ENCODE measurements around the gene KIF26B.

KIF26B gene

GRCh38 chr1:245641384-245641783 lies 486.6 kb downstream of the KIF26B start:
- H3K27ac ChIP-seq (ENCODE audit: low read length): no peak overlapping the region
- no peak overlapping the region for H3K4me3 ChIP-seq (ENCODE audit: low read depth in 1 of 2, low read length in 2 of 2)
- H3K9ac ChIP-seq (ENCODE audit: low read depth, low read length): no peak overlapping the region
- no peak overlapping the region for H3K4me2 ChIP-seq (ENCODE audit: insufficient read depth, low read length)
- DNase-seq (no peak), ATAC-seq (ENCODE audit: insufficient read depth, low read depth) (no peak)
- no peaks in the 10 kb centered on the region for H3K27me3 ChIP-seq (ENCODE audit: insufficient read depth, low read length, poor library complexity)
- H3K79me2 ChIP-seq (ENCODE audit: insufficient read depth, low read length): no peaks in the 10 kb centered on the region
- TF ChIP-seq CTCF (IDR thresholded peaks at IDR 0.05; ENCODE audit: borderline replicate concordance, extremely low read depth, low read length, poor library complexity, severe bottlenecking) (no peak), EZH2 (IDR thresholded peaks at IDR 0.05; ENCODE audit: borderline replicate concordance, low read depth, low read length, severe bottlenecking) (no peak)
- H2AFZ ChIP-seq (ENCODE audit: low read depth, low read length): no peak overlapping the region
- H3K36me3 ChIP-seq (ENCODE audit: insufficient read depth, low read length): no peaks in the 10 kb centered on the region
- H3K9me3 ChIP-seq (ENCODE audit: insufficient read depth, low read length, severe bottlenecking): peaks cover 16% of the 10 kb centered on the region
- no peaks in the 10 kb centered on the region for H3K4me1 ChIP-seq (ENCODE audit: insufficient read depth, low read length)
- H4K20me1 ChIP-seq (ENCODE audit: insufficient read depth, low read length): no peaks in the 10 kb centered on the region

GRCh38 chr1:245645406-245645805 lies 490.6 kb downstream of the KIF26B start:
- no peak overlapping the region for H3K4me3 ChIP-seq (ENCODE audit: low read depth in 1 of 2, low read length in 2 of 2)
- H2AFZ ChIP-seq (ENCODE audit: low read depth, low read length): no peak overlapping the region
- H3K27ac ChIP-seq (ENCODE audit: low read length): no peak overlapping the region
- ATAC-seq (ENCODE audit: insufficient read depth, low read depth): no peak
- H3K9ac ChIP-seq (ENCODE audit: low read depth, low read length): no peak overlapping the region
- H3K9me3 ChIP-seq (ENCODE audit: insufficient read depth, low read length, severe bottlenecking): peaks cover 13% of the 10 kb centered on the region
- TF ChIP-seq EZH2 (IDR thresholded peaks at IDR 0.05; ENCODE audit: borderline replicate concordance, low read depth, low read length, severe bottlenecking): no peak
- no peak for TF ChIP-seq CTCF (IDR thresholded peaks at IDR 0.05; ENCODE audit: borderline replicate concordance, extremely low read depth, low read length, poor library complexity, severe bottlenecking)
- no peak for DNase-seq
- no peaks in the 10 kb centered on the region for H3K79me2 ChIP-seq (ENCODE audit: insufficient read depth, low read length)
- H3K36me3 ChIP-seq (ENCODE audit: insufficient read depth, low read length): no peaks in the 10 kb centered on the region
- no peaks in the 10 kb centered on the region for H4K20me1 ChIP-seq (ENCODE audit: insufficient read depth, low read length)
- H3K4me2 ChIP-seq (ENCODE audit: insufficient read depth, low read length): no peak overlapping the region
- H3K4me1 ChIP-seq (ENCODE audit: insufficient read depth, low read length): no peaks in the 10 kb centered on the region
- peaks cover 4% of the 10 kb centered on the region for H3K27me3 ChIP-seq (ENCODE audit: insufficient read depth, low read length, poor library complexity)

- H3K4me2 ChIP-seq (ENCODE audit: insufficient read depth, low read length): no peak overlapping the region
- no peaks in the 10 kb centered on the region for H3K36me3 ChIP-seq (ENCODE audit: insufficient read depth, low read length)
- H3K9me3 ChIP-seq (ENCODE audit: insufficient read depth, low read length, severe bottlenecking): peaks cover 11% of the 10 kb centered on the region
- no peaks in the 10 kb centered on the region for H3K79me2 ChIP-seq (ENCODE audit: insufficient read depth, low read length)
- H3K9ac ChIP-seq (ENCODE audit: low read depth, low read length): no peak overlapping the region
- no peak overlapping the region for H3K4me3 ChIP-seq (ENCODE audit: low read depth in 1 of 2, low read length in 2 of 2)
- peaks cover 4% of the 10 kb centered on the region for H3K27me3 ChIP-seq (ENCODE audit: insufficient read depth, low read length, poor library complexity)
- TF ChIP-seq CTCF (IDR thresholded peaks at IDR 0.05; ENCODE audit: borderline replicate concordance, extremely low read depth, low read length, poor library complexity, severe bottlenecking) (no peak), EZH2 (IDR thresholded peaks at IDR 0.05; ENCODE audit: borderline replicate concordance, low read depth, low read length, severe bottlenecking) (no peak)
- H3K4me1 ChIP-seq (ENCODE audit: insufficient read depth, low read length): no peaks in the 10 kb centered on the region
- no peak overlapping the region for H3K27ac ChIP-seq (ENCODE audit: low read length)
- ATAC-seq (ENCODE audit: insufficient read depth, low read depth) (no peak), DNase-seq (no peak)
- H2AFZ ChIP-seq (ENCODE audit: low read depth, low read length): no peak overlapping the region
- H4K20me1 ChIP-seq (ENCODE audit: insufficient read depth, low read length): no peaks in the 10 kb centered on the region
These were observed 491.1 kb downstream of the KIF26B start for GRCh38 chr1:245645894-245646293.

All from DND-41 (cell line).